Fibroblast of the conjunctiva (primary cell): ENCODE measurements around the gene LXN.

ENCODE experiments used
- DNase-seq: peaks from one replicate; pipeline ENCODE4 v3.0.0-alpha.2; 2010; ENCODE audit warnings: low read depth

The LXN gene

DNA sequence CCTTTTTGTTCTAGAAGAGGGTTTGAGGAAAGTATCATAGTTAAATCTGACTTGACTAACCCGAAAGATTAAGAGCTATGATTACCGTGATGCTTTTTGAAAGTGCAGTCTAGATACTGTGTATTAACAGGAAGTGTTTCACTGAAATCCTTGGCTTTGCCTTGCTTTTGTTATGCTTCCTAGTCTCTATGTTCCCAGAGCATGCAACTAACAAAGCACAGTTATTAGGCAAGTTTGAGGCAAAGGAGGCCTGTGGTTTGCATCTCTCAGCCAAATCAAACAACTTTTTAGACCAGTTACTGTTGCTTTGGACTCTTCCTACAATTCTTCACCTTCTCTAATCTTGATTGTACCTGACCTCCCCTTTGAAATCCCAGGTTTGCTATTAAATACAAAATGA is 3.9 kb downstream of the LXN start:
- no peak for DNase-seq

GRCh38 chr3:158666416-158666815 is 6.0 kb downstream of the LXN start:
- DNase-seq, result no peak

GRCh38 chr3:158663832-158664231 is 8.6 kb downstream of the LXN start:
- no peak for DNase-seq

DNA sequence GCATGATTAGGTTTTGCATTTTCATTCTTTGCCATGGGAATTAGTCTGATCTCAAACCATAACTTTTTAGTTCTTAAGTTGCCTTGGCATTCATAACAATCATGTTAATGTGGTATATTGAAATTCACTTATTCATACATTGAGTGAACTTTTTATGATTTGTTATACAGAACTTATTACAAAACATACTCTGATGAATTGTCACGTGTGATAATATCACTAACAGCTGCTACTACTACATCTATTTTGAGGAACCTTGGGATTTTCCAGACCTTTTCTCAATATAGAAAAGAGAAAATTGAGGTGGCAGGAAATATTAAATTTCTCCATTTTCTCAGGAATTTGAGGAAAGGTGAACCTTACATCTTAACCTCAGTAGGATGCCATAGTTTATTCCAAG is 9.2 kb downstream of the LXN start:
- no peak for DNase-seq

GRCh38 chr3:158660711-158661110 is 11.7 kb downstream of the LXN start:
- DNase-seq, result no peak

- peak; percentile 61 for DNase-seq
These were observed 12.8 kb downstream of the LXN start for GRCh38 chr3:158659454-158660237.

DNA sequence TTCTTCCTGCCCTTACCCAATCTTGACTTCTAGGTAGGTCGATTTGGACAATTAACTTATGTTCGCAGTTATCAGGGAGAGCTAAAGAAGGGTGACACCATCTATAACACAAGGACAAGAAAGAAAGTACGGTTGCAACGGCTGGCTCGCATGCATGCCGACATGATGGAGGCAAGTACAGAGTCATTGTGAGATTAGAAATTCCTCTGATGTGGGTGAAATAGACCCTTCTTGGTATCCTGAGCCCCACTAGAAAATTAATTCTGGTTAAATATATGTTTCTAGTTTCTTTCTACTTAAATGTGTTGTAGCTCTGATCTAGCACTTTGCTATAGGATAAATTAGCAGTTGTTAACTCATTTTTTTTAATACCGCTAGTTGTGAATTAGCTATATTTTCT is 13.6 kb downstream of the LXN start:
- DNase-seq, result no peak

DNA sequence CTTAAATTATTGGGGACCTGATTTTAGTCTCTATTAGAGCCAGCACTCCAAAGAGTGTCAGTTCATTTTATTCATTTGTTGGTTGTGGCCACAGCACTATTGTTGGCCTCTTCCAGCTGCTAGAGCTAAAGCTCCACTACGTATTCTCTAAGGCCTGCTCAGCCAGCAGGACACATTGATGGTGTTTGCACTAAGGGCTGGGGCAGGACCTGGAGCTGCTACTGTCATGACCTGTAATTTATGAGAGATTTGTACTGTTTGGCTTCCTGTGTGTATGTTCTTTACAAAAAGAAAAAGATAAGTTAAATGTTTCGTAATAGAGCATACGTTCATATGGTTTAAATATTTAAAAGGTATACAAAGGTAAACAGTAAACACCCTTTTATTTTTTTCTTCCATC is 20.0 kb downstream of the LXN start:
- no peak for DNase-seq

GRCh38 chr3:158651192-158651591 is 21.3 kb downstream of the LXN start:
- no peak for DNase-seq

GRCh38 chr3:158649791-158650190 is 22.7 kb downstream of the LXN start:
- DNase-seq, result no peak

GRCh38 chr3:158644345-158644908 is 28.0 kb downstream of the LXN start, which contains the start of gene GFM1:
TSS of gene GFM1 (plus strand) at chr3:158644527. CDS start at chr3:158644635, 108 bp downstream.
- peak; percentile 91 for DNase-seq

DNA sequence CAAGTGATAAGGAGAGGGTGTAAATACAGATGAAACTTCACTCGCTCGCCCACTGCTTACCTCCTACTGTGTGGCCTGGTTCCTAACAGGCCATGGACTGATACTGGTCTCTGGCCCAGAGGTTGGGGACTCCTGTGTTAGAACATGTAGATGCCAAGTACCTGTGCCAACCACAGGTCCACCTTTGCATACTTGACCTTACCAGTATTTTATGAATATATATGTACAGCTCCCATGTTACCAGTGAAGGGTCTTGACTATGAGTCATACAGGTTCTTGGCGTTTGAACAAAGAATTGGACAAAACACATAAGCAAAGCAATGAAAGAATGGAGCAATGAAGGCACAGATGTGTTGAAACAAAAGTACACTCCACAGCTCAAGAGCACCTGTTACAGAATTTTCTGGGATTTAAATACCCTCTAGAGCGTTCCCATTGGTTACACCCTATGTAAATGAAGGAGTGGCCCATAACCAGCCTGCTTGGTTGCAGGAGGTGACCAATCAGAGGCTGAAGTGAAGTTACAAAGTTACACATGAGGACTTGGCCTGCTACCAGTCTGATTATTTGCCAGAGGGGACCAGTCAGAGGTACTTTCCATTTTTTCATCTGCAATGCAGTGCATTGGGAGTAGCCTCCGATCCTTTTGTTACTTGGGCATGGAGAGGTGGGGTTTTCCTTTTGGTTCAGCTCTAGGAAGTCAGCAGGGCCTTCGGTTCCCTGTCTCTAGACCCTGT is 29.8 kb downstream of the LXN start:
- no peak for DNase-seq

- no peak for DNase-seq
These were observed 30.4 kb downstream of the LXN start for GRCh38 chr3:158642005-158642404.

GRCh38 chr3:158640646-158641045 is 31.8 kb downstream of the LXN start:
- DNase-seq, result no peak

GRCh38 chr3:158631981-158632380 is 40.5 kb downstream of the LXN start:
- no peak for DNase-seq

DNA sequence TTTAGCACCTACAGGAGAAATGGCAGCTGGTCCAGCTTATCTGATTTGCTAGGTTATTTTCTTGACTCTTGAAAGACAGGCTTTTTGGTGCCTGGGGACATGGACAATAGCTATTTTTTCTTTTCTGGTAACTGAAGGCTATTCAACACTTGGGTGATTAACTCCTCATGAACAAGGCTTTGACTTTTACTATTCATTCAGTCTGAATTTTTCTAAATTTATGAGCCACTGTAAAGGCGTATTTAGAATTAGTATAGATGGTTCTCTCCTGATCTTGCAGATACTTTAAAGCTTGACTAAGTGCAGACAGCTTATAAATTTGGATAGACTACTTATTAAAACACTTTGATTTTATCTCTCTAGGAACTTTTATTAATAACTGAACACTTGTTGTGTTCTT is 46.6 kb downstream of the LXN start:
- no peak for DNase-seq

- no peak for DNase-seq
These were observed 54.2 kb downstream of the LXN start for GRCh38 chr3:158617982-158618875.
